Trophoblast cell (in vitro differentiated cells and primary cell): ENCODE results near the gene PAX3.

Experiments used
- DNase-seq, 2 donors: peaks; one replicate each; pipeline ENCODE4 v3.0.0-alpha.2; 2016
- H2AFZ ChIP-seq: 2 replicates; pipeline ENCODE4 v1.6.1; 2013; ENCODE audit warnings: low read length, moderate library complexity, mild to moderate bottlenecking; ENCODE audit not compliant: insufficient read depth, poor library complexity
- H2AK5ac ChIP-seq: 2 replicates; pipeline ENCODE4 v1.6.1; 2013; ENCODE audit warnings: mild to moderate bottlenecking, low read length
- H2BK120ac ChIP-seq: 2 replicates; pipeline ENCODE4 v1.6.1; 2013; ENCODE audit warnings: low read length, mild to moderate bottlenecking, moderate library complexity; ENCODE audit not compliant: insufficient read depth, poor library complexity
- H2BK12ac ChIP-seq: 2 replicates; pipeline ENCODE4 v1.6.1; 2013; ENCODE audit warnings: mild to moderate bottlenecking, low read length, moderate library complexity
- H2BK5ac ChIP-seq: 2 replicates; pipeline ENCODE4 v1.6.1; 2013; ENCODE audit warnings: low read length, low read depth, moderate library complexity, mild to moderate bottlenecking; ENCODE audit not compliant: poor library complexity
- H3K14ac ChIP-seq: 2 replicates; pipeline ENCODE4 v1.6.1; 2013; ENCODE audit warnings: mild to moderate bottlenecking, low read length
- H3K18ac ChIP-seq: 2 replicates; pipeline ENCODE4 v1.6.1; 2013; ENCODE audit warnings: mild to moderate bottlenecking, low read length
- H3K23ac ChIP-seq: 2 replicates; pipeline ENCODE4 v1.6.1; 2013; ENCODE audit warnings: low read length
- H3K27ac ChIP-seq: 2 replicates; pipeline ENCODE4 v1.5.1; 2013; ENCODE audit warnings: low read depth, mild to moderate bottlenecking, inconsistent platforms, low read length, moderate library complexity
- H3K27me3 ChIP-seq: 2 replicates; pipeline ENCODE4 v1.6.1; 2013; ENCODE audit warnings: inconsistent platforms, mild to moderate bottlenecking, low read length, moderate library complexity; ENCODE audit not compliant: insufficient read depth
- H3K36me3 ChIP-seq, 2 experiments: 1 replicate in 1 of 2; 2 replicates in 1 of 2; pipeline ENCODE4 v1.6.1; 2013; ENCODE audit warnings: low read length in 2 of 2, mild to moderate bottlenecking in 2 of 2, moderate library complexity in 1 of 2; ENCODE audit not compliant: insufficient read depth in 2 of 2, control insufficient read depth in 1 of 2
- H3K4ac ChIP-seq: 2 replicates; pipeline ENCODE4 v1.6.1; 2013; ENCODE audit warnings: low read depth, mild to moderate bottlenecking, low read length, moderate library complexity
- H3K4me1 ChIP-seq, 2 experiments: 1 replicate in 1 of 2; 2 replicates in 1 of 2; pipeline ENCODE4 v1.6.1; 2013; ENCODE audit warnings: low read length in 2 of 2, mild to moderate bottlenecking in 2 of 2, moderate library complexity in 1 of 2; ENCODE audit not compliant: insufficient read depth in 2 of 2, control insufficient read depth in 1 of 2
- H3K4me2 ChIP-seq: 2 replicates; pipeline ENCODE4 v1.6.1; 2013; ENCODE audit warnings: inconsistent platforms, mild to moderate bottlenecking, low read length, moderate library complexity
- H3K4me3 ChIP-seq: 2 replicates; pipeline ENCODE4 v1.5.1; 2013; ENCODE audit warnings: mild to moderate bottlenecking, low read depth, low read length, inconsistent platforms
- H3K79me1 ChIP-seq: one replicate; pipeline ENCODE4 v1.6.1; 2013; ENCODE audit warnings: low read length
- H3K79me2 ChIP-seq: 2 replicates; pipeline ENCODE4 v1.6.1; 2013; ENCODE audit warnings: low read length, mild to moderate bottlenecking; ENCODE audit not compliant: control insufficient read depth, insufficient read depth, poor library complexity
- H3K9ac ChIP-seq: 2 replicates; pipeline ENCODE4 v1.6.1; 2013; ENCODE audit warnings: mild to moderate bottlenecking, low read length
- H3K9me3 ChIP-seq: 2 replicates; pipeline ENCODE4 v1.6.1; 2013; ENCODE audit warnings: low read depth, mild to moderate bottlenecking, control low read depth, inconsistent platforms, low read length; ENCODE audit not compliant: insufficient read depth
- H4K12ac ChIP-seq: 2 replicates; pipeline ENCODE4 v1.6.1; 2013; ENCODE audit warnings: low read depth, mild to moderate bottlenecking, low read length, moderate library complexity
- H4K8ac ChIP-seq: 2 replicates; pipeline ENCODE4 v1.6.1; 2013; ENCODE audit warnings: low read depth, mild to moderate bottlenecking, low read length, moderate library complexity
- H4K91ac ChIP-seq: one replicate; pipeline ENCODE4 v1.6.1; 2013; ENCODE audit warnings: low read depth, mild to moderate bottlenecking, low read length, moderate library complexity
- WGBS: extraction: QIAGEN DNeasy Blood & Tissue Kit; methylation state at CpG from one replicate; pipeline ENCODE4 v1.1.7; 2013; ENCODE audit warnings: missing lambda C conversion rate; ENCODE audit not compliant: insufficient read length, insufficient coverage; ENCODE audit errors: extremely low coverage; 5-methylcytosine and 5-hydroxymethylcytosine counted together

PAX3 gene

DNA sequence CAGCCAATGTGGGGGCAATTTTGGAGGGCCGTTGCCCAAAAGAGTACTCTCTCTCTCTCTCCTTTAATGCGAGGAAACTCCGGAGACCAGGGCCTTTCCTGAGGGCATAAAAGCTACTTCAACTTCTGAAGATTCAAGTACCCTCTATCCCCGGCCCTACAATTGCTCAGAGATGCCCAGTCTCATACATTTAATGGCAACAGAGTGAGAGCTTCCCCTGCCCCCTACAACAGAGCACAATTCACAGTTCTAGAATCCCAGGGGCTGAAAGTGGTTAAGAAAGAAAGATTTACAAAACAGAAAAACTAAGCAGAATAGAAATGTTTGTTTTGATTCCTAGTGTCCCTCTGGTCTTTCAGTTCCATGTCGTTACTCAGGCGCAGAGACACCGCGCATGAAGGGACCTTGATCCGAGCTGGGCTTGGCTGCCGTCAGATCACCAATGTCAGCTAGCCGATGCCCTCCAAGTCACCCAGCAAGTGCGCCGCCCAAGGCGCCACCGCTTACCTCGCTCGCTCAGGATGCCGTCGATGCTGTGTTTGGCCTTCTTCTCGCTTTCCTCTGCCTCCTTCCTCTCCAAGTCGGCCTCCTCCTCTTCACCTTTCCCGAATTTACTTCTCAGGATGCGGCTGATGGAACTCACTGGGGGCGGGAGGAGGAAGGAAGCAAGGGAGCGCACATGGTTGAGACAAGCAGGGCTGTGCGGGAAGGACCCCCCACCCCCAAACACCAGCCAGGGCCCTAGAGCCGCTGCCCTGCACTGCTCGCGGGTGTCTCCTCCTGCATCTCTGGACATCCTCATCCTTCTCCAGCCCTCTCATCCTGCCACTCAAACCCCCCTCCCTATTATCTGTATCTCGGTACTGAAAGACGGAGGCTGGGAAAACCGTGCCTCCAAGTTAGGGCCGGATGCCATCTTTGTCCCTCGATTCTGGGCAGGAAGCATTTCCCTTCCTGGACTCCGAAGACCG, 4.9 kb downstream of the PAX3 start:
- peaks cover 2 to 3% of the 10 kb centered on the region in 2 experiments for H3K4me1 ChIP-seq
- H4K12ac ChIP-seq, result no peak overlapping the region
- H4K8ac ChIP-seq, result no peak overlapping the region
- no peak overlapping the region for H3K4ac ChIP-seq
- H3K27me3 ChIP-seq, result peaks cover 94% of the 10 kb centered on the region
- no peak overlapping the region for H2AFZ ChIP-seq
- no peak overlapping the region for H4K91ac ChIP-seq
- H3K9me3 ChIP-seq, result peaks cover 12% of the 10 kb centered on the region
- no peak overlapping the region for H3K4me3 ChIP-seq
- no peak overlapping the region for H3K23ac ChIP-seq
- WGBS, result no CpG with 5 or more reads among the region's 36 CpGs
- H2BK5ac ChIP-seq, result no peak overlapping the region
- H3K18ac ChIP-seq, result no peak overlapping the region
- DNase-seq, result no peak
- no peak overlapping the region for H3K9ac ChIP-seq
- no peak overlapping the region for H3K4me2 ChIP-seq
- H2BK12ac ChIP-seq, result no peak overlapping the region
- no peak overlapping the region for H2AK5ac ChIP-seq
- no peaks in the 10 kb centered on the region for H3K79me1 ChIP-seq
- H3K79me2 ChIP-seq, result no peaks in the 10 kb centered on the region
- H3K14ac ChIP-seq, result no peak overlapping the region
- H3K36me3 ChIP-seq, result no peaks in the 10 kb centered on the region
- H2BK120ac ChIP-seq, result no peak overlapping the region
- H3K27ac ChIP-seq, result no peak overlapping the region

DNA sequence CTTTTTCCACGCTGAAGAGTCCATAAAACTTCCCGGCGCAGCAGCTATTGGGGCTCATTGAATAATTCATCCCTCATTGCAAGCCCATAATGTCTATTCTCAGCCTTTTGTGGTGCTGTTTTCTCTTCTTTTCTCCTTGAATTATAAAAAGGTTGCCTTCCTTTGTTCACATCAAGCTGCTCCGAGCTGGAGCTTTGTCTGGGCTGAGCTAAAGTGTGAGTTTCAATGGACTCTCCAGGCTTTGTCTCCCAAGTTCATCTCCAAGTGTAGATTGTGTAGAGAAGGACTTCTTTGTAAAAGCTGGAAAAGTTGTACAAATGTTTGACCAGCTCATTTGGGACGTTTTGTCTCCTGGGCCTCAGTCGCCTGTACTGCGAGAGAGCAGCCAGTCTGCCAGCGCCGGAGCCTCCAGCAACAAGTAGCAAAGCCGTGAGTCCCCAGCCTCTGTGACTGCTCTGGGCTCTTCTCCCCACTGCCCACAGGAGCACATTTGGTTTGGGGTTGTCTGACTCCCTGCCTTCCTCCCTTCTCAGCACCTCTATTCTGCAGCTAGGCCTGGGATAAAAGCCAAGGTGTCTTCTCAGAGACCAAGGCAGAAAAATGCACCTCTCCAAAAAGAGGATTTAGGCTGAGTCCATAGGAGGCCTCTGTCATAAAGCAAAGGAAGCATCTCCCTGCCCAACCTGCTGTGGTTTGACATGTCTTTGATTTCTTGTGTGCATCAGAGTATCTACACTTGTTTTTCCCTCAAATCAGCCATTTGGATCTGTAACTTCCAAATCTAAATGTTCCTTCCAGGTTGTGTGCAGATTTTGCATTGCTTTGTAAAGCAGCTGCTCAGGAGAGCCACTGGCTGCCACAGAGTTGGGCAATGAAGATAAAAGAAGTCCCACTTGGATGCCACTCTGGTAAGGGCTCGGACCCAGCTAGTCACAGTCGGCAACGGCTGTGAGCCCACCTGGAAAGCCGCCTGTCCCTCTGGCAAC, 6.4 kb downstream of the PAX3 start:
- no CpG with 5 or more reads among the region's 14 CpGs for WGBS
- Histone ChIP-seq H2AFZ (no peak overlapping the region), H2BK5ac (no peak overlapping the region), H3K23ac (no peak overlapping the region), H2AK5ac (no peak overlapping the region), H3K36me3 (no peaks in the 10 kb centered on the region), H3K9me3 (peaks cover 9% of the 10 kb centered on the region), H3K4me1 (peaks cover 0 to 3% of the 10 kb centered on the region in 2 experiments), H2BK120ac (no peak overlapping the region), H3K27ac (no peak overlapping the region), H3K79me1 (no peaks in the 10 kb centered on the region), H2BK12ac (no peak overlapping the region), H3K27me3 (peaks cover 86% of the 10 kb centered on the region), H3K4me2 (no peak overlapping the region), H3K4ac (no peak overlapping the region), H4K91ac (no peak overlapping the region), H3K18ac (no peak overlapping the region), H3K79me2 (no peaks in the 10 kb centered on the region), H4K12ac (no peak overlapping the region), H3K14ac (no peak overlapping the region), H3K4me3 (no peak overlapping the region), H3K9ac (no peak overlapping the region), H4K8ac (no peak overlapping the region)
- DNase-seq, result no peak

DNA sequence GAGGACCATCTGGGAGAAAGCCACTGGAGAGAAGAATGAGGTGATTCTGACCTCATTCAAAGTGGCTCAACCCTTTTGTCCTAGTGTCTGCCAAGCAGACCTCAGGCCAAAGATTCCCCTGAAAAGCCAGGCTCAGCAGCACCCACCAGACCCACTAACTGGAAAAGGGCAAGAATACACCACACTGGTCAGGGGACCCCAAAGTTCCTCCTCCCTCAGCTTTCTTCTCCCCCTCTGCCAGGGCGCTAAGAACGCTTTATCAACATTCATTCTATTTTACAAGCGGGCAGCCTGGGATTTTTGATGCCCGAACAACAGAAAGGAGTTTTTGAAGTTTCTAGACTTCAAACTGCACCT, 7.3 kb downstream of the PAX3 start:
- H3K36me3 ChIP-seq, result no peaks in the 10 kb centered on the region
- H2BK120ac ChIP-seq, result no peak overlapping the region
- no peaks in the 10 kb centered on the region for H3K79me1 ChIP-seq
- no peak for DNase-seq
- H3K9ac ChIP-seq, result no peak overlapping the region
- H3K27me3 ChIP-seq, result peaks cover 76% of the 10 kb centered on the region
- H2BK5ac ChIP-seq, result no peak overlapping the region
- H4K12ac ChIP-seq, result no peak overlapping the region
- H3K27ac ChIP-seq, result no peak overlapping the region
- H4K91ac ChIP-seq, result no peak overlapping the region
- H3K9me3 ChIP-seq, result peaks cover 5% of the 10 kb centered on the region
- H2BK12ac ChIP-seq, result no peak overlapping the region
- H4K8ac ChIP-seq, result no peak overlapping the region
- H3K79me2 ChIP-seq, result no peaks in the 10 kb centered on the region
- H3K14ac ChIP-seq, result no peak overlapping the region
- H3K4me3 ChIP-seq, result no peak overlapping the region
- H3K23ac ChIP-seq, result no peak overlapping the region
- no peak overlapping the region for H2AK5ac ChIP-seq
- H3K4me1 ChIP-seq, result peaks cover 0 to 3% of the 10 kb centered on the region in 2 experiments
- no peak overlapping the region for H2AFZ ChIP-seq
- no peak overlapping the region for H3K4ac ChIP-seq
- no peak overlapping the region for H3K18ac ChIP-seq
- WGBS, result no CpG with 5 or more reads among the region's 4 CpGs
- peak overlapping the region; percentile 56 for H3K4me2 ChIP-seq

DNA sequence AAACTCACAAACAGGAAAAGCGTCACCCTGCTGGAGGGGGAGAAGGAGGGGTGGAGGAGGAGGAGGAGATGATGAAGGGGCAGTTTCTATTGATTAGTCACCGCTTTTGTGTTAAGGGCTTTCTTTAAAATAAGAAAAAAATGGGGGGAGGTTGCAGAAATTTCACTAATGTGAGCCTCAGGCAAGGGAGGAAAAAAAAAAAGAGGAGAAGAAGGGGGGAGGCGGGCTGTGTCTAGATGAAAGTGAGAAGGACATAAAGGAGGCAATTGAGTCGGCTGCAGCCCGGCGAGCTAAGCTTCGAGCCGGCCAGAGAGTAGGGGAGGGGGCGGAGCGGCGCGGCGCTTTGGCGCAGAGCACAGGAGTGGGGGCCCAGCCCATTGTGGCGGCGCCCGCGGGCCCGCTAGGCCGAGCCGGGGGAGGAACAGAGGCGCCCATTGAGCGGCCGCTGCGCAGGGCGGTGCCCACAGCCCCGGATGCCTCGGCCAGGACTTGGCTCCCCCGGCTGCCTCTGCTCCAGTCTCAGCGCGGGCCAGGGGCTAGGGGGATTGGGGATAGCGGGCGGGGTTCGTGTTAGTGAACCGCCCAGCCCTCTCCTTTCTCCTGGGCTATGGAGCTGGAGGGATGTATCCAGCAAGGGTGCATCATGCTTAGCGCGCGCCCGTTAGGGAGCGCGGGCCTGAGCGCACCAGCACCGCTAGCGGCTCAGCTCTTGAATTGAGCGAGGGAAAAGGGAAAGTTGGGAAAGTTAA, 7.9 kb downstream of the PAX3 start:
- H3K79me2 ChIP-seq, result no peaks in the 10 kb centered on the region
- no peak overlapping the region for H3K14ac ChIP-seq
- no CpG with 5 or more reads among the region's 45 CpGs for WGBS
- no peak overlapping the region for H3K27ac ChIP-seq
- no peak overlapping the region for H2AK5ac ChIP-seq
- no peak overlapping the region for H2BK12ac ChIP-seq
- no peak overlapping the region for H3K23ac ChIP-seq
- no peak overlapping the region for H2AFZ ChIP-seq
- no peak overlapping the region for H3K18ac ChIP-seq
- no peak overlapping the region for H2BK120ac ChIP-seq
- no peaks in the 10 kb centered on the region for H3K36me3 ChIP-seq
- peaks cover 71% of the 10 kb centered on the region for H3K27me3 ChIP-seq
- H3K4me1 ChIP-seq, result peaks cover 0 to 3% of the 10 kb centered on the region in 2 experiments
- H2BK5ac ChIP-seq, result no peak overlapping the region
- H4K91ac ChIP-seq, result no peak overlapping the region
- peaks cover 5% of the 10 kb centered on the region for H3K9me3 ChIP-seq
- no peak overlapping the region for H4K8ac ChIP-seq
- no peak overlapping the region for H3K4ac ChIP-seq
- no peak for DNase-seq
- peak overlapping the region; percentile 56 for H3K4me2 ChIP-seq
- no peak overlapping the region for H3K9ac ChIP-seq
- H3K79me1 ChIP-seq, result no peaks in the 10 kb centered on the region
- H4K12ac ChIP-seq, result no peak overlapping the region
- H3K4me3 ChIP-seq, result no peak overlapping the region
